GM23338 (cell line): ENCODE results near the gene WDR38. TPM values are rescaled to one million over a fixed set of nuclear protein-coding genes. Genes with fewer than 3 reads are reported as not detected.

ENCODE experiments used
- ATAC-seq: fragments of 200-7000 bp; cut with Tn5 transposase; 3 replicates; pipeline ENCODE4 v1.9.1; 2020
- DNase-seq: peaks from one replicate; pipeline ENCODE4 v3.0.0-alpha.2; 2015; ENCODE audit warnings: low spot score
- H2AFZ ChIP-seq: fragments of 200-600 bp; sonication (generic); 2 replicates; pipeline ENCODE4 v1.8.0; 2016; ENCODE audit warnings: antibody characterized with exemption, mild to moderate bottlenecking, moderate library complexity
- H3F3A ChIP-seq: fragments of 200-600 bp; sonication (generic); replicated peaks from 2 replicates; pipeline ENCODE4 v1.8.0; 2017; ENCODE audit warnings: antibody characterized with exemption, mixed run types, low read depth
- H3K27ac ChIP-seq: fragments of 200-600 bp; sonication (generic); 2 replicates; pipeline ENCODE4 v1.6.1; 2016; ENCODE audit warnings: low read depth
- H3K27me3 ChIP-seq: fragments of 200-600 bp; sonication (generic); 2 replicates; pipeline ENCODE4 v1.8.0; 2016; ENCODE audit warnings: mild to moderate bottlenecking, mixed run types, moderate library complexity; ENCODE audit not compliant: insufficient read depth
- H3K36me3 ChIP-seq: fragments of 200-600 bp; sonication (generic); 2 replicates; pipeline ENCODE4 v1.8.0; 2016; ENCODE audit warnings: mild to moderate bottlenecking; ENCODE audit not compliant: insufficient read depth
- H3K4me1 ChIP-seq: fragments of 200-600 bp; sonication (generic); 2 replicates; pipeline ENCODE4 v1.8.0; 2016; ENCODE audit warnings: mild to moderate bottlenecking, moderate library complexity; ENCODE audit not compliant: insufficient read depth
- H3K4me2 ChIP-seq: fragments of 200-600 bp; sonication (generic); 2 replicates; pipeline ENCODE4 v1.7.1; 2017; ENCODE audit warnings: mixed run types
- H3K4me3 ChIP-seq: fragments of 200-600 bp; sonication (generic); 2 replicates; pipeline ENCODE4 v1.6.1; 2016; ENCODE audit warnings: mixed run types
- H3K79me2 ChIP-seq: fragments of 200-600 bp; sonication (generic); replicated peaks from 2 replicates; pipeline ENCODE4 v1.8.0; 2017; ENCODE audit warnings: mild to moderate bottlenecking; ENCODE audit not compliant: insufficient read depth
- H3K9me2 ChIP-seq: fragments of 200-600 bp; sonication (generic); 2 replicates; pipeline ENCODE4 v1.8.0; 2017; ENCODE audit not compliant: insufficient read depth
- H4K20me1 ChIP-seq: fragments of 200-600 bp; sonication (generic); replicated peaks from 2 replicates; pipeline ENCODE4 v1.8.0; 2017; ENCODE audit warnings: mild to moderate bottlenecking; ENCODE audit not compliant: insufficient read depth
- H3K27ac Mint-ChIP-seq: 2 replicates; pipeline ENCODE4 v1.8.0; 2020; ENCODE audit warnings: inconsistent platforms, mild to moderate bottlenecking, moderate library complexity, mixed read lengths
- H3K27me3 Mint-ChIP-seq: 3 replicates; pipeline ENCODE4 v1.8.0; 2022; ENCODE audit warnings: low read depth, mild to moderate bottlenecking, moderate library complexity, mixed read lengths, inconsistent platforms; ENCODE audit not compliant: insufficient read depth, poor library complexity
- H3K36me3 Mint-ChIP-seq: 3 replicates; pipeline ENCODE4 v1.8.0; 2021; ENCODE audit warnings: low read depth, mild to moderate bottlenecking, inconsistent platforms, moderate library complexity, mixed read lengths
- H3K4me1 Mint-ChIP-seq: 3 replicates; pipeline ENCODE4 v1.8.0; 2020; ENCODE audit warnings: mild to moderate bottlenecking, inconsistent platforms, mixed read lengths
- H3K4me3 Mint-ChIP-seq: 3 replicates; pipeline ENCODE4 v1.8.0; 2021; ENCODE audit warnings: moderate library complexity, mild to moderate bottlenecking, inconsistent platforms, mixed read lengths
- H3K9me3 Mint-ChIP-seq: 3 replicates; pipeline ENCODE4 v1.8.0; 2020; ENCODE audit warnings: moderate library complexity, mild to moderate bottlenecking, inconsistent platforms, mixed read lengths
- CREB1 ChIP-seq: fragments of 250-450 bp; sonication (Bioruptor Pico); IDR thresholded peaks from 2 replicates; pipeline ENCODE4 v1.5.0; 2020; ENCODE audit warnings: low read depth, mild to moderate bottlenecking, moderate library complexity
- ETS1 ChIP-seq: IDR thresholded peaks from 2 replicates; pipeline ENCODE4 v1.6.1; 2016; ENCODE audit warnings: antibody characterized with exemption
- EZH2 ChIP-seq: fragments of 200-600 bp; sonication (generic); IDR thresholded peaks from one replicate; pipeline ENCODE4 v1.8.0; 2017; ENCODE audit warnings: antibody characterized with exemption, mild to moderate bottlenecking, low read depth; ENCODE audit not compliant: unreplicated experiment
- EZH2phosphoT487 ChIP-seq: fragments of 200-600 bp; sonication (generic); IDR thresholded peaks from one replicate; pipeline ENCODE4 v1.8.1; 2018; ENCODE audit warnings: antibody characterized with exemption; ENCODE audit not compliant: unreplicated experiment
- JUNB ChIP-seq: IDR thresholded peaks from one replicate; pipeline ENCODE4 v1.6.1; 2016; ENCODE audit warnings: antibody characterized with exemption; ENCODE audit not compliant: unreplicated experiment
- NANOG ChIP-seq: IDR thresholded peaks from 2 replicates; pipeline ENCODE4 v1.6.1; 2016; ENCODE audit warnings: antibody characterized with exemption, borderline replicate concordance
- POLR2AphosphoS5 ChIP-seq: IDR thresholded peaks from 2 replicates; pipeline ENCODE4 v1.6.1; 2016; ENCODE audit warnings: antibody characterized with exemption, low read depth
- STAT1 ChIP-seq: IDR thresholded peaks from one replicate; pipeline ENCODE4 v1.6.1; 2016; ENCODE audit warnings: antibody characterized with exemption; ENCODE audit not compliant: unreplicated experiment
- ZNF114 ChIP-seq: fragments of 250-450 bp; sonication (Bioruptor Pico); IDR thresholded peaks from 2 replicates; pipeline ENCODE4 v1.5.0; 2020; ENCODE audit warnings: mild to moderate bottlenecking, moderate library complexity
- ZNF331 ChIP-seq: fragments of 250-450 bp; sonication (Bioruptor Pico); IDR thresholded peaks from 2 replicates; pipeline ENCODE4 v1.5.0; 2020; ENCODE audit warnings: low read depth, mild to moderate bottlenecking, moderate library complexity
- polyA plus RNA-seq: library from polyadenylated mRNA; unstranded; fragments of >200 nt; fragmentation: Nextera tagmentation; extraction: Ambion mirVana; gene quantifications from 2 replicates; pipeline ENCODE4 v1.2.1, GENCODE V29; 2016
- total RNA-seq: library from RNA; depleted of rRNA; stranded (reverse); fragments of >200 nt; shearing (Covaris generic); gene quantifications from 2 replicates; pipeline ENCODE4 v1.2.3, GENCODE V29; 2014
- TF ChIP-seq, protein P1 (sequence below), 2 experiments: fragments of 200-600 bp in 1 of 2; sonication (generic) in 1 of 2; conservative IDR thresholded peaks; 2 replicates each; pipeline versions ENCODE4 v1.5.1 to v1.6.1; 2016 to 2017; ENCODE audit warnings: antibody characterized with exemption in 2 of 2, low read depth in 2 of 2, mild to moderate bottlenecking in 2 of 2, moderate library complexity in 1 of 2
- TF ChIP-seq, protein P2 (sequence below): IDR thresholded peaks from one replicate; pipeline ENCODE4 v1.6.1; 2018; ENCODE audit warnings: antibody characterized with exemption; ENCODE audit not compliant: unreplicated experiment
- TF ChIP-seq, protein P3 (sequence below): fragments of 250-450 bp; sonication (Bioruptor Pico); IDR thresholded peaks from 2 replicates; pipeline ENCODE4 v1.5.0; 2020; ENCODE audit warnings: mild to moderate bottlenecking, moderate library complexity

WDR38 gene
- total and polyA plus RNA-seq, 2 experiments from 2014 or later, result not detected

- Mint-ChIP-seq H3K9me3 (no peaks in the 10 kb centered on the region), H3K4me3 (no peak overlapping the region), H3K27me3 (peaks cover 2% of the 10 kb centered on the region), H3K27ac (no peak overlapping the region), H3K36me3 (no peaks in the 10 kb centered on the region), H3K4me1 (peaks cover 13% of the 10 kb centered on the region)
- Histone ChIP-seq H3K9me2 (no peaks in the 10 kb centered on the region), H4K20me1 (no peaks in the 10 kb centered on the region), H2AFZ (no peak overlapping the region), H3K4me2 (no peak overlapping the region), H3K36me3 (no peaks in the 10 kb centered on the region), H3K4me3 (no peak overlapping the region), H3K27ac (no peak overlapping the region), H3K79me2 (no peaks in the 10 kb centered on the region), H3K4me1 (no peaks in the 10 kb centered on the region), H3F3A (peaks cover 5% of the 10 kb centered on the region; the same call in 1 of the 2 replicates), H3K27me3 (no peaks in the 10 kb centered on the region)
- no peak for ATAC-seq
- TF ChIP-seq ZNF331 (CRISPR knock-in tag) (no peak), JUNB (no peak), ZNF114 (CRISPR knock-in tag) (no peak), CREB1 (CRISPR knock-in tag) (no peak), ETS1 (no peak), EZH2phosphoT487 (no peak), POLR2AphosphoS5 (no peak), STAT1 (no peak), NANOG (no peak), EZH2 (no peak)
- TF ChIP-seq, protein P1, sequence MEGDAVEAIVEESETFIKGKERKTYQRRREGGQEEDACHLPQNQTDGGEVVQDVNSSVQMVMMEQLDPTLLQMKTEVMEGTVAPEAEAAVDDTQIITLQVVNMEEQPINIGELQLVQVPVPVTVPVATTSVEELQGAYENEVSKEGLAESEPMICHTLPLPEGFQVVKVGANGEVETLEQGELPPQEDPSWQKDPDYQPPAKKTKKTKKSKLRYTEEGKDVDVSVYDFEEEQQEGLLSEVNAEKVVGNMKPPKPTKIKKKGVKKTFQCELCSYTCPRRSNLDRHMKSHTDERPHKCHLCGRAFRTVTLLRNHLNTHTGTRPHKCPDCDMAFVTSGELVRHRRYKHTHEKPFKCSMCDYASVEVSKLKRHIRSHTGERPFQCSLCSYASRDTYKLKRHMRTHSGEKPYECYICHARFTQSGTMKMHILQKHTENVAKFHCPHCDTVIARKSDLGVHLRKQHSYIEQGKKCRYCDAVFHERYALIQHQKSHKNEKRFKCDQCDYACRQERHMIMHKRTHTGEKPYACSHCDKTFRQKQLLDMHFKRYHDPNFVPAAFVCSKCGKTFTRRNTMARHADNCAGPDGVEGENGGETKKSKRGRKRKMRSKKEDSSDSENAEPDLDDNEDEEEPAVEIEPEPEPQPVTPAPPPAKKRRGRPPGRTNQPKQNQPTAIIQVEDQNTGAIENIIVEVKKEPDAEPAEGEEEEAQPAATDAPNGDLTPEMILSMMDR (conservative IDR thresholded peaks at IDR 0.05; ENCODE audit: low read depth in 2 of 2), result no peak
- TF ChIP-seq, protein P2, sequence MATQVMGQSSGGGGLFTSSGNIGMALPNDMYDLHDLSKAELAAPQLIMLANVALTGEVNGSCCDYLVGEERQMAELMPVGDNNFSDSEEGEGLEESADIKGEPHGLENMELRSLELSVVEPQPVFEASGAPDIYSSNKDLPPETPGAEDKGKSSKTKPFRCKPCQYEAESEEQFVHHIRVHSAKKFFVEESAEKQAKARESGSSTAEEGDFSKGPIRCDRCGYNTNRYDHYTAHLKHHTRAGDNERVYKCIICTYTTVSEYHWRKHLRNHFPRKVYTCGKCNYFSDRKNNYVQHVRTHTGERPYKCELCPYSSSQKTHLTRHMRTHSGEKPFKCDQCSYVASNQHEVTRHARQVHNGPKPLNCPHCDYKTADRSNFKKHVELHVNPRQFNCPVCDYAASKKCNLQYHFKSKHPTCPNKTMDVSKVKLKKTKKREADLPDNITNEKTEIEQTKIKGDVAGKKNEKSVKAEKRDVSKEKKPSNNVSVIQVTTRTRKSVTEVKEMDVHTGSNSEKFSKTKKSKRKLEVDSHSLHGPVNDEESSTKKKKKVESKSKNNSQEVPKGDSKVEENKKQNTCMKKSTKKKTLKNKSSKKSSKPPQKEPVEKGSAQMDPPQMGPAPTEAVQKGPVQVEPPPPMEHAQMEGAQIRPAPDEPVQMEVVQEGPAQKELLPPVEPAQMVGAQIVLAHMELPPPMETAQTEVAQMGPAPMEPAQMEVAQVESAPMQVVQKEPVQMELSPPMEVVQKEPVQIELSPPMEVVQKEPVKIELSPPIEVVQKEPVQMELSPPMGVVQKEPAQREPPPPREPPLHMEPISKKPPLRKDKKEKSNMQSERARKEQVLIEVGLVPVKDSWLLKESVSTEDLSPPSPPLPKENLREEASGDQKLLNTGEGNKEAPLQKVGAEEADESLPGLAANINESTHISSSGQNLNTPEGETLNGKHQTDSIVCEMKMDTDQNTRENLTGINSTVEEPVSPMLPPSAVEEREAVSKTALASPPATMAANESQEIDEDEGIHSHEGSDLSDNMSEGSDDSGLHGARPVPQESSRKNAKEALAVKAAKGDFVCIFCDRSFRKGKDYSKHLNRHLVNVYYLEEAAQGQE, result no peak
- TF ChIP-seq, protein P3, sequence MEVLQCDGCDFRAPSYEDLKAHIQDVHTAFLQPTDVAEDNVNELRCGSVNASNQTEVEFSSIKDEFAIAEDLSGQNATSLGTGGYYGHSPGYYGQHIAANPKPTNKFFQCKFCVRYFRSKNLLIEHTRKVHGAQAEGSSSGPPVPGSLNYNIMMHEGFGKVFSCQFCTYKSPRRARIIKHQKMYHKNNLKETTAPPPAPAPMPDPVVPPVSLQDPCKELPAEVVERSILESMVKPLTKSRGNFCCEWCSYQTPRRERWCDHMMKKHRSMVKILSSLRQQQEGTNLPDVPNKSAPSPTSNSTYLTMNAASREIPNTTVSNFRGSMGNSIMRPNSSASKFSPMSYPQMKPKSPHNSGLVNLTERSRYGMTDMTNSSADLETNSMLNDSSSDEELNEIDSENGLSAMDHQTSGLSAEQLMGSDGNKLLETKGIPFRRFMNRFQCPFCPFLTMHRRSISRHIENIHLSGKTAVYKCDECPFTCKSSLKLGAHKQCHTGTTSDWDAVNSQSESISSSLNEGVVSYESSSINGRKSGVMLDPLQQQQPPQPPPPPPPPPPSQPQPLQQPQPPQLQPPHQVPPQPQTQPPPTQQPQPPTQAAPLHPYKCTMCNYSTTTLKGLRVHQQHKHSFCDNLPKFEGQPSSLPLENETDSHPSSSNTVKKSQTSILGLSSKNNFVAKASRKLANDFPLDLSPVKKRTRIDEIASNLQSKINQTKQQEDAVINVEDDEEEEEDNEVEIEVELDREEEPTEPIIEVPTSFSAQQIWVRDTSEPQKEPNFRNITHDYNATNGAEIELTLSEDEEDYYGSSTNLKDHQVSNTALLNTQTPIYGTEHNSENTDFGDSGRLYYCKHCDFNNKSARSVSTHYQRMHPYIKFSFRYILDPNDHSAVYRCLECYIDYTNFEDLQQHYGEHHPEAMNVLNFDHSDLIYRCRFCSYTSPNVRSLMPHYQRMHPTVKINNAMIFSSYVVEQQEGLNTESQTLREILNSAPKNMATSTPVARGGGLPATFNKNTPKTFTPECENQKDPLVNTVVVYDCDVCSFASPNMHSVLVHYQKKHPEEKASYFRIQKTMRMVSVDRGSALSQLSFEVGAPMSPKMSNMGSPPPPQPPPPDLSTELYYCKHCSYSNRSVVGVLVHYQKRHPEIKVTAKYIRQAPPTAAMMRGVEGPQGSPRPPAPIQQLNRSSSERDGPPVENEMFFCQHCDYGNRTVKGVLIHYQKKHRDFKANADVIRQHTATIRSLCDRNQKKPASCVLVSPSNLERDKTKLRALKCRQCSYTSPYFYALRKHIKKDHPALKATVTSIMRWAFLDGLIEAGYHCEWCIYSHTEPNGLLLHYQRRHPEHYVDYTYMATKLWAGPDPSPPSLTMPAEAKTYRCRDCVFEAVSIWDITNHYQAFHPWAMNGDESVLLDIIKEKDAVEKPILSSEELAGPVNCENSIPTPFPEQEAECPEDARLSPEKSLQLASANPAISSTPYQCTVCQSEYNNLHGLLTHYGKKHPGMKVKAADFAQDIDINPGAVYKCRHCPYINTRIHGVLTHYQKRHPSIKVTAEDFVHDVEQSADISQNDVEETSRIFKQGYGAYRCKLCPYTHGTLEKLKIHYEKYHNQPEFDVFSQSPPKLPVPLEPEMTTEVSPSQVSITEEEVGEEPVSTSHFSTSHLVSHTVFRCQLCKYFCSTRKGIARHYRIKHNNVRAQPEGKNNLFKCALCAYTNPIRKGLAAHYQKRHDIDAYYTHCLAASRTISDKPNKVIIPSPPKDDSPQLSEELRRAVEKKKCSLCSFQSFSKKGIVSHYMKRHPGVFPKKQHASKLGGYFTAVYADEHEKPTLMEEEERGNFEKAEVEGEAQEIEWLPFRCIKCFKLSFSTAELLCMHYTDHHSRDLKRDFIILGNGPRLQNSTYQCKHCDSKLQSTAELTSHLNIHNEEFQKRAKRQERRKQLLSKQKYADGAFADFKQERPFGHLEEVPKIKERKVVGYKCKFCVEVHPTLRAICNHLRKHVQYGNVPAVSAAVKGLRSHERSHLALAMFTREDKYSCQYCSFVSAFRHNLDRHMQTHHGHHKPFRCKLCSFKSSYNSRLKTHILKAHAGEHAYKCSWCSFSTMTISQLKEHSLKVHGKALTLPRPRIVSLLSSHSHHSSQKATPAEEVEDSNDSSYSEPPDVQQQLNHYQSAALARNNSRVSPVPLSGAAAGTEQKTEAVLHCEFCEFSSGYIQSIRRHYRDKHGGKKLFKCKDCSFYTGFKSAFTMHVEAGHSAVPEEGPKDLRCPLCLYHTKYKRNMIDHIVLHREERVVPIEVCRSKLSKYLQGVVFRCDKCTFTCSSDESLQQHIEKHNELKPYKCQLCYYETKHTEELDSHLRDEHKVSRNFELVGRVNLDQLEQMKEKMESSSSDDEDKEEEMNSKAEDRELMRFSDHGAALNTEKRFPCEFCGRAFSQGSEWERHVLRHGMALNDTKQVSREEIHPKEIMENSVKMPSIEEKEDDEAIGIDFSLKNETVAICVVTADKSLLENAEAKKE (CRISPR knock-in tag), result no peak
- no peak for DNase-seq
Measured at GRCh38 chr9:124844291-124844690, 9.0 kb upstream of the WDR38 start.
